Measurements from ENCODE around the gene SPOCK3.

- TF ChIP-seq CTCF (conservative IDR thresholded peaks at IDR 0.05; ENCODE audit: low read depth in 2 of 2) (no peak), EZH2 (IDR thresholded peaks at IDR 0.05; ENCODE audit: low read depth, unreplicated experiment) (no peak), EZH2phosphoT487 (IDR thresholded peaks at IDR 0.05; ENCODE audit: unreplicated experiment) (no peak), POLR2AphosphoS5 (IDR thresholded peaks at IDR 0.05; ENCODE audit: low read depth) (no peak), JUNB (IDR thresholded peaks at IDR 0.05; ENCODE audit: unreplicated experiment) (no peak), ETS1 (IDR thresholded peaks at IDR 0.05) (no peak), ZNF114 (CRISPR knock-in tag; IDR thresholded peaks at IDR 0.05) (no peak), REST (IDR thresholded peaks at IDR 0.05; ENCODE audit: unreplicated experiment) (no peak), STAT1 (IDR thresholded peaks at IDR 0.05; ENCODE audit: unreplicated experiment) (no peak), CREB1 (CRISPR knock-in tag; IDR thresholded peaks at IDR 0.05; ENCODE audit: low read depth) (no peak), NANOG (IDR thresholded peaks at IDR 0.05; ENCODE audit: borderline replicate concordance) (no peak), ZNF462 (CRISPR knock-in tag; IDR thresholded peaks at IDR 0.05) (no peak), ZNF331 (CRISPR knock-in tag; IDR thresholded peaks at IDR 0.05; ENCODE audit: low read depth) (no peak)
Measured at GRCh38 chr4:167222099-167222498, 12.2 kb downstream of the SPOCK3 start.

All from GM23338 (cell line).